ENCODE results near the gene CYGB. TPM values are rescaled to one million over a fixed set of nuclear protein-coding genes. Genes with fewer than 3 reads are reported as not detected.

The CYGB gene
- total RNA-seq, 4 donors from 2014 or later, result 1.3 to 12.8 (median 6.9) TPM

GRCh38 chr17:76497699-76497978 is 39.9 kb downstream of the CYGB start:
- TF ChIP-seq, protein P1, sequence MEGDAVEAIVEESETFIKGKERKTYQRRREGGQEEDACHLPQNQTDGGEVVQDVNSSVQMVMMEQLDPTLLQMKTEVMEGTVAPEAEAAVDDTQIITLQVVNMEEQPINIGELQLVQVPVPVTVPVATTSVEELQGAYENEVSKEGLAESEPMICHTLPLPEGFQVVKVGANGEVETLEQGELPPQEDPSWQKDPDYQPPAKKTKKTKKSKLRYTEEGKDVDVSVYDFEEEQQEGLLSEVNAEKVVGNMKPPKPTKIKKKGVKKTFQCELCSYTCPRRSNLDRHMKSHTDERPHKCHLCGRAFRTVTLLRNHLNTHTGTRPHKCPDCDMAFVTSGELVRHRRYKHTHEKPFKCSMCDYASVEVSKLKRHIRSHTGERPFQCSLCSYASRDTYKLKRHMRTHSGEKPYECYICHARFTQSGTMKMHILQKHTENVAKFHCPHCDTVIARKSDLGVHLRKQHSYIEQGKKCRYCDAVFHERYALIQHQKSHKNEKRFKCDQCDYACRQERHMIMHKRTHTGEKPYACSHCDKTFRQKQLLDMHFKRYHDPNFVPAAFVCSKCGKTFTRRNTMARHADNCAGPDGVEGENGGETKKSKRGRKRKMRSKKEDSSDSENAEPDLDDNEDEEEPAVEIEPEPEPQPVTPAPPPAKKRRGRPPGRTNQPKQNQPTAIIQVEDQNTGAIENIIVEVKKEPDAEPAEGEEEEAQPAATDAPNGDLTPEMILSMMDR (IDR thresholded peaks at IDR 0.05), result no peak
- no peak for TF ChIP-seq POLR2A (IDR thresholded peaks at IDR 0.05)
- Histone ChIP-seq H3K9me3 (no peaks in the 10 kb centered on the region), H3K4me3 (peak overlapping the region in 3 of 4 donors; percentile 46 to 83 (median 64)), H3K27me3 (no peaks in the 10 kb centered on the region), H3K27ac (peak overlapping the region; percentile 84 to 94 (median 88)), H3K4me1 (peaks cover 31 to 95% (median 50%) of the 10 kb centered on the region in 3 donors), H3K36me3 (no peaks in the 10 kb centered on the region)
- intact Hi-C loops (cut with DNase I), result no loop called here
- no peak for DNase-seq
- WGBS, 2 donors, result 45% methylated on average over 2 of the region's 2 CpGs; no CpG with 5 or more reads in 1 of the 2 donors

DNA sequence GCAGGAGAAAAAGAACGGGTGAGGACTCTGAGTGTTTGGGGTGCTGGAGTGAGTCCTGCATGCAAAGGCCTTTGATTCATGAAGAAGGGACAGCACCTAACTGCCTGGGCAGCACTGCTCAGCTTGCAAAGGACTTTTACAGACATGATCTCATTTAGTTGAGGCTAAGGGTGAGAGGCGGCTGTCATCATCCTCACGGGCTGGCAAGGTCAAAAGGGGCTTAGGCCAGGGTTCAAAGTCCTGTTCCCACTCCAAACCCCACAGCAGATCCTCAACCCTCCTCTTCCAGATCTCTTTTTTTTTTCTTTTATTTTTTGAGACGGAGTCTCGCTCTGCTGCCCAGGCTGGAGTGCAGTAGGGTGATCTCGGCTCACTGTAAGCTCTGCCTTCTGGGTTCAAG is 41.0 kb downstream of the CYGB start:
- Histone ChIP-seq H3K4me3 (no peak overlapping the region), H3K36me3 (no peaks in the 10 kb centered on the region), H3K27ac (no peak overlapping the region), H3K4me1 (peaks cover 38 to 97% (median 51%) of the 10 kb centered on the region in 3 donors), H3K9me3 (no peaks in the 10 kb centered on the region), H3K27me3 (no peaks in the 10 kb centered on the region)
- TF ChIP-seq, protein P1 (IDR thresholded peaks at IDR 0.05), result no peak
- no peak for TF ChIP-seq POLR2A (IDR thresholded peaks at IDR 0.05)
- intact Hi-C loops (cut with DNase I), result no loop called here
- no peak for DNase-seq
- 89 to 90% methylated on average over 5 to 6 of the region's 6 CpGs for WGBS, 2 donors

DNA sequence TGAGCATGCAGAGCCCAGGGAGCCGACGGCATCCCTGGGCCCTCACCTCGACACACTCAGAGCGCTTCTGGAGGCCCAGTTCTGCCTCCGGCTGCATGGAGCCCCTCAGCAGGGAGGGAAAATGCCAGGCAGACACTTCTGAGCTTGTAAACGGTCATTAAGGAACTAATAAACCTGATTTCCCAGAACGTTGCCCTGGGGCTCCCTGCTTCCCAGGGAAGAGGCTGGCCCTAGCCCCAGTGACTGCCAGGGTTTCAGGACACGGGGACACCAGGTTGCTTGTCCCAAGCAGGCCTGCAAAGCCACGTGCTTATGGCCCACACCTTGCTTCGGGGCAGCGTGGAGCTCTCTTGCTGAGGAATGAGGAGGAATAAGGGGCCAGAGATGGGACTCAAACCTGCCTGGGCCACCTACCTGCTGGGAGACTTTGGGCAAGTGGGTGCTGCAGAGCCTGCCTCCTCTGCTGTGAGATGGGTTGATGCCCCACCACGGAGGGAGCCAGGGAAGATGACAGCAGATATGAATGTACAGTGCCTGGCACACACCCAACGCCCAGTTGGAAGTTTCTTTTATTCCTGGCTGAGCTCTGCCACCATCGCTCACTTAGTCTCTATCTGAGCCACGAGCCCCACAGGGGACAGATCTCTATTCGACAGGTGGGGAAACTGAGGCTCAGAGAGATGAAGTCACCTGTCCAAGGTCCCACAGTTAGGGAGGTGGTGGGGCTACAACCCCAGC is 41.7 kb downstream of the CYGB start:
- no peak overlapping the region for H3K4me3 ChIP-seq
- H3K4me1 ChIP-seq, result peaks cover 43 to 97% (median 56%) of the 10 kb centered on the region in 3 donors
- peak overlapping the region in 1 of 4 donors; percentile 5 for H3K27ac ChIP-seq
- H3K27me3 ChIP-seq, result no peaks in the 10 kb centered on the region
- TF ChIP-seq, protein P1 (IDR thresholded peaks at IDR 0.05), result no peak
- no peak for TF ChIP-seq POLR2A (IDR thresholded peaks at IDR 0.05)
- intact Hi-C loops (cut with DNase I), result no loop called here
- 75 to 79% methylated on average over 4 to 7 of the region's 16 CpGs for WGBS, 2 donors
- no peaks in the 10 kb centered on the region for H3K36me3 ChIP-seq
- DNase-seq, result no peak
- H3K9me3 ChIP-seq, result no peaks in the 10 kb centered on the region

DNA sequence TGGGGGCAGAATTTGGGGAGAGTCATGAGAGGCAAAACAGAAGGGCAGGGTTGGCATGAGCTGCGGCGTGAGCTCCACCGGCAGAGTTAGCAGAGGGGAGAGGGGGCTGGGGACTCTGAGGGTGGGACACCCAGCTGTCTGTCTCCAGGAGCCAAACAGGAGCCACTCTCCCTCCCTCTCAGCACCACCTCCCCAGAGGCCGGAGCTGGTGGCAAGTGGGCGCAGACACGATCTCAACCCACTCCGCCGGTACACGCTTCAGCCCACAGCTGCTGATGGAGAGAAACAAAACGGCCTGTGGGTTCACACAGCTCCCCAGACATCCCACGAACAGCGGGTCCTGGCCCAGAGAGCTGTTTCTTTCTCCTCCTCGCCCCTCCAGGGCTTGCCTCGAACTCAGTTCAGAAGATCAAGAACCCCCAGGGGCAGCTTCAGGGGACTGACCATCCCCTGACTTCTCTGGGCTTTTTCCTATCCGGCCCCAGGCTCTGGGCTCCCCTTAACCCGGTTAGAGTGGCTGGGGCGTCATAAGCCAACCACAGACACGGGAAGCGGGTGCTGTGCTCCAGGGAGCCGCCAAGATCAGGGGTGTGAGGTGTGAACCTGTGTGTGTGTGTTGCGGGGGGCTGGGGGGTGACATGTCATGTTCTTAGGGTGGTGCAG is 43.9 kb downstream of the CYGB start:
- Histone ChIP-seq H3K4me3 (peak overlapping the region in 3 of 4 donors; percentile 11 to 46 (median 12)), H3K9me3 (no peaks in the 10 kb centered on the region), H3K36me3 (no peaks in the 10 kb centered on the region), H3K4me1 (peaks cover 46 to 90% (median 53%) of the 10 kb centered on the region in 3 donors), H3K27me3 (no peaks in the 10 kb centered on the region), H3K27ac (peak overlapping the region; percentile 75 to 90 (median 85))
- TF ChIP-seq POLR2A (IDR thresholded peaks at IDR 0.05), result no peak
- WGBS, 2 donors, result 42 to 50% methylated on average over 3 to 4 of the region's 21 CpGs
- intact Hi-C loops (cut with DNase I), result no loop called here
- no peak for DNase-seq

DNA sequence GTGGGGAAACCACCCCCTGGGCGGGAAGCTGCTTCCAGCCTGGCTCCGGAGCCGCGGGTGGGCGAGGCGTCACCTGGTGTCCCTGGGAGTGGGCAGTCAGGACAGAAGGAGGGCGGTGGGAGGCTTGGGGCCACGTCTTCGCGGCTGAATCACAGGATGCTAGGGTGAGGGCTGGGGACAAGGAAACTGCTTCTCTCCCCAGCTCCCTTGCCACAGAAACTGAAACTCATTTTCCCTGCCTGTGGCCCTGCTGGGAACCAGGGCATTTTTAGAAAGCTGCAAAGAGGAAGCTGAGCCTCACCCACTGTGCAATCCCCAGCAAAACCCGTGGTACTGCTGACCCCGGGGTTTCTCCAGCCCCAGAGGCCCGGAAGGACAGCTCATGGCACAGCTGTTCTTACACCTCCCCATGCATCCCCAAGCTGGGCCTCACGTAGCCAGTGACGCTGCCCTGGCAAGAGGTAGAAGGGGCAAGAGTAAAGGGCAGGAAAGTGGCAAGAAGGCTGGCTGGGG is 44.5 kb downstream of the CYGB start:
- intact Hi-C loops (cut with DNase I), result no loop called here
- WGBS, 2 donors, result 6% methylated on average over 9 of the region's 15 CpGs; no CpG with 5 or more reads in 1 of the 2 donors
- no peaks in the 10 kb centered on the region for H3K27me3 ChIP-seq
- H3K36me3 ChIP-seq, result peaks cover 0 to 3% (median 0%) of the 10 kb centered on the region in 3 donors
- peak overlapping the region; percentile 75 to 90 (median 85) for H3K27ac ChIP-seq
- DNase-seq, result no peak
- TF ChIP-seq POLR2A (IDR thresholded peaks at IDR 0.05), result peak in 2 of 4 donors; percentile 32 to 43
- TF ChIP-seq, protein P1 (IDR thresholded peaks at IDR 0.05), result no peak
- H3K9me3 ChIP-seq, result no peaks in the 10 kb centered on the region
- peaks cover 42 to 84% (median 47%) of the 10 kb centered on the region in 3 donors for H3K4me1 ChIP-seq
- peak overlapping the region in 3 of 4 donors; percentile 11 to 46 (median 12) for H3K4me3 ChIP-seq

Measured in esophagus squamous epithelium (tissue), 5 donors.